ENCODE measurements around the gene SNCA.

The SNCA gene

DNA sequence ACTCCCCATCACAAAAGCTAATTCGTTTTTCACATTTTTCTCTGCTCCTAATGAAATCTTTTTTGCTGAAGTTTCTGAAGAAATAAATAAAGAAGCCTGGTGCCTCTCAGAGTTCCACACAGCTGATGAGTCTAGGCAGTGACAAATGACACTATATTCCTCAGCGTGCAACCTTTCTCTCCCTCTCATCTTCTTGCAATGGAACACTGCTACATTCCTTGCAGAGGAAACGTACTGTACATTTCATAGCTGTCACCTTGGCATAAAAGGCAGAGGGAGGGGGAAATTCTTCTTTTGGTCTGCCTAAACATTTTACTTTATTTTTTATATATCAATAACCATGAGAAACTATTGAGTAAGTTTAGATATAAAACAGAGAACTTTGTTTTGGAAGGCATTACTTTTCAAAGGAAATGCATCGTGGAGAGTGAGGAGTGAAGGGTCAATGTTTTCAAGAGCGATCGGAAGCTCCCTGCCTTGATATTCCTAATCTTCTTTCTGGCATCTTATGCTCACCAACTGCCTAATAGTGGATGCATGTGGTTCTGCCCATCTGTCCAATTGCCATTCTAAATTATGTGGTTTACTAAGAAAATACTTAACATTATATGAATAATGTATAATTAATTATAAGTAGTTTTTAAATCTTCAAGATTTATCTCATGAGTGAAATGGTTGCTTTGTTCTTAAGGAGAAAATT lies 29.4 kb downstream of the SNCA start:
- DNase-seq = no peak

DNA sequence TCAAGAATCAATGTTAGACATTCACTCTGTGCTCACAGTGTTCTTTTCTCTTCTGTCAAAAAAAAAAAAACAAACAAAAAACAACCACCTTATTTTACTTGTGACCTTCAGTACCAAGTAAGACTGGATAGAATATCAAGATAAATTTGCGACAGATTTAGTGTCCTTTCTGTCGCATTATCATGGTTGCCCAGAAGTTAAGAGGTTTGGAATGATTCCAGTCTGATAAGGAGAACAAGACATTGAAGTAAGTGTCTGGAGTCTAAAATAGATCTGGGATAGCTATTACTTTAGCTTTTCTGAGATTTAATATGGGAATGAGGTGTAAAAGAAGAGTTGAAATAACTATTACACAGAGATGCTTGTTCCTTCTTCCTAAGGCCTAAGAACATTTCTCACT lies 31.7 kb downstream of the SNCA start:
- no peak for DNase-seq

DNA sequence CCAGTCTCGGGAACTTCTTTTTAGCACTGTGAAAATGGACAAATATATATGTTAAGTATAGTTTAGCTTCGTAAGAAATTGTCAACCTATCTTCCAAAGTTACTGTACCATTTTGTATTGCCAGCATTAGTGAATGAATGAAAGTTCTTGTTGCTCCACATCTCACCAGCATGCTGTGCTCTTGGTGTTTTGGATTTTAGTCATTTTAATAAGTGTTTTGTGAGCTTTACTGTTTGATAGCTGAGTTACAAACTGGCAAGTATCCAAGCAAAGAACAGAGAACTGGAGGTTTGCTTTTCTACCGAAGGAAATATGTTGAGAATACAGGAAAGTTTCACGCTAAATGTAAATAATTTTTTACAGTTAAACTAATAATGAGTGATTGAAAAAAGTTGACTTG lies 33.0 kb downstream of the SNCA start:
- DNase-seq = no peak

- DNase-seq = no peak
Observed at GRCh38 chr4:89803036-89803435, 33.9 kb downstream of the SNCA start.

DNA sequence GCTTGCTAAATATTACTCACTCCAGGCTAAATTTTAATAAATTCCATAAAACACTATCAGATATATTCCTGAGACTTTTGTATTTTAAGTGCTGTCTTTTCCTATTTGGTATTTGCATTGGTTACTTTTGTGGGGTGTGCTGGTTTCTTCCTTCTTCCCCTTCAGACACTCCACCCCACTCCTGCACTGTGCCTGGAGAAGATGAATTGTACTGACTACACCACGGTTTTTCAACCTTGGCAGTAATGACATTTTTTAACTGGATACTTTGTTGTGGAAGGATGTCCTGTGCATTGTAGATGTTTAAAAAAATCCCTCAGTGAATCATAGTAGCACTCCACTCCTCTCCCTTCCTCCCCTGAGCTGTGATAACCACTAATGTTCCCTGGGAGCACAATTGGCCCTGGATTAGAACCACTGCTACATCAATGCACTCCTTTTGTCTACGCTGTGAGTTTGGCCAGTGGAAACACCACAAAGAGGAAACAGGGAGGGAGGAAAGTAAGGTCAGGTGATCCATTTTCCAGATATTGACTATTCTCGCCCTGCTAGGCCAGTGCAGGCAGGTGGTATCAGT lies 36.3 kb downstream of the SNCA start:
- DNase-seq = peak; percentile 45

DNA sequence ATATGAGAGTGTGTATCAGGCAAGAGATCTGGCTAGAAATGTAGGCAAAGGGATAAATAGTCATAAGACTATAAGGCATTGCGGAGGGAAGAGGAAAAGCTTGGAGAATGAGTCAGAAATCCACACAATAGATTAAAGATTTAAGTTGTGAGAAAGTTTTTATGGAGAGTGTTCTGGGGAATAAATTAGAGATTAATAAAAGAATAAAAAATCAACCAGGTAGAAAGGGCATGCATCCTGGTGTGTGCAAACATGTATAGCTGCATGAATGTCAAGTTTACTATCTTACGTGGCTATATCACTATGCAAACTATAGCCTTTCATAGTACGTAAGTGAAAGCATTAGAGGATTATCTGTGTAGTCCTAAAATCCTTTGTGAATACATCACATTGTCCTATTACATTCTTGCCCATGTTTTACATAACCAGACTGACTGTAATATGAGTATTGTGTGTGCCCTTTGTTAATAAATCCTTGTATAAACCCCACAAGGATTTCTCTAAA lies 36.9 kb downstream of the SNCA start:
- peak; percentile 27 for DNase-seq

DNA sequence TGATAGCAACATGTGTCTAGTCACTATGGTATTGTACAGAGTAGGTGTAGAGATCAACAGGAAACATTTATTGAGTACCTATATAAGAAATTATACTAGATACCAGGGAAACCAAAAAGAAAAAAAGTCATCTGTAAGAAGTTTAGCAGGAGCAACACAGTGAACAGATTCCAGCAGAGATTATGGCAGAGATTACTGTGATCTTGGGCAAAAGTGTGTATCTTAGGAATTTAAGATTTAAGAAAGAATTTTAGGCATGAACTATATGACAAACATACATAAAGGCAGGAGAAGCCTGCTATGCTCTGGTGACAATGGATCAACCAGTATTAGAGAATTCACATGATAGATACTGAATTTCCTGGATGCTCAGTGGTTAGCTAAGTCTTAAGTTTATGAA lies 37.9 kb downstream of the SNCA start:
- no peak for DNase-seq

GRCh38 chr4:89797117-89797516 lies 39.8 kb downstream of the SNCA start:
- DNase-seq = peak; percentile 81

DNA sequence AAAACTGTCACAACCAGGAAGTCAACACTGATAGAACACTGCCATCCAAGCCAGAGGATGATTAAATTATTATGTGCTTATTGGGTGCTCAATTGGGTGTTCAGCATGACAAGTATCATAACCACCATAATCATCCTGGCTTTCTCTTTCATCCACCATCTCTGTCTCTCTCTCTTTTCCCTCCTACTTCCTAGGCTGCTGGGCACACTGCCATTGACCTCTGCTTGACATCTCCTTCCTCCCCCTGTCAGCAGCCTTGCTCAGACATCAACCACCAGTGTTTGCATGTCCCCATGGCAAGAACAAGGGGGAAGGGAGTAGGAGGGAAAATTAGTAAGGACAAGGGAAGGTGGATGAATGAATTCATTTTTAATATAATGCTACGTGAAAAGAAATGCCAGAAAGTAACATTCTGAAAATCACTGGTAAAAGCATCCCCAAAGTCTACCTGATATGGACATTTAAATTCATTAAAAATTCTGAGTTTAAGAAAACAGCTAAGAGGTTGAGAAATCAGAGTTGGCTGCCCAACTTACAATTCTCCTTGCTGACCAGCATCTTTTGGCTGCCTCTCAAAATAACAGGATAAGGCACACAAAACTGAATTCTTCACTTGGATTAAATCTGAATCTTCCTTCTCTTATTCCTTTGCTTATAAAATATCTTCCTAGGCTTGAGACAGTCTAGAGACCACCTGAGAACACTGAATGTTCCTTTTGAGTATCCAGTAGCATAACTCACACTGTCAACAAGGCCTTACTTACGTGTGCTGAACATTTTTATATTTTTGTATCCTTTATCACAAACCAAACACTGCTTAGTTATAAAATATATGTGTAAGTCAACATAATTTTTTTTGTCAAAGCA lies 48.5 kb downstream of the SNCA start:
- DNase-seq = peak; percentile 21

DNA sequence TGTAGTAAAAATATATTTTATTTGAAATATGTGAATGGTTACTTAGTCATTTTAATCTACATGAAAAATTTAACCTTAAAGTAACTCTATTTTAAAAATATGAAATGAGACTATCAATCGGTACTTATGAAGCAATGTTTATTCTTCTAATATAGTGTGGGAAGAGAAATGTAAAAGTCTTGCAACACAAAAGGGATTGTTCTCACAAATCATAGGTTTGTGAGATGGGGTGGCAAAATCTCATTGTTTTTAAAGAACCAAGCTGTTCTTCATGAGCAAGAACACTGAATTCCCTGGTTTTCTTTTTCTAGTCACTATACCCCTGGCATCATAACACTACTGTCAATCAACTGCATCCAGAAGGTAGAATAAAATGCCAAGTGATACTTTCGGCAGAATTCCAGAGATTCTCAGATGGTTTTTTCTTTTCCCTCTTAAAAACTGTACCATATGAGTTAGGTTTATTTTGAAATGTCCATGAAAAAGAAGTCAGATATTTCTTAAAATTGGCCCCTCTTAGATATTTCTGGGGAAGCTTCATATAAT lies 52.2 kb downstream of the SNCA start:
- no peak for DNase-seq

DNA sequence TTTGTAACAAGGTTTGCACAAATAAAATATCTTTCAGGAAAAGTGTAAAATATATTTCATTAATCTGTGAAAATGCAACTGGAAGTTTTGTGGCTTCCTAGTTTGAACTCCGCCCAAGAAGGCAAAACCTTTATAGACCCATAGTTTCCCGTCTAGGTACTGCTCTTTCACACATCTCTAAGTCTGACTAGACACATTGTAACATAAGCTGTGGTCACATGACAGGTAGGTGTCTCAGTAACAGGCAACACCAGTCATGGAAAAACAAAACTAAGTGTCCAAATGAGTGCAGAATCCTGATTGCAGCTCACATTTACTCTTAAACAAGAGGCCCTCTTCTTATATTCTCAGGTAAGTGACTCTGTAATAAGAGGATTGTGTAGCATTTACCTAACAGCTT lies 55.6 kb downstream of the SNCA start:
- DNase-seq = no peak

- no peak for DNase-seq
Observed at GRCh38 chr4:89773805-89774204, 63.2 kb downstream of the SNCA start.

GRCh38 chr4:89769856-89770255 lies 67.1 kb downstream of the SNCA start:
- no peak for DNase-seq

- DNase-seq = no peak
Observed at GRCh38 chr4:89767924-89768323, 69.0 kb downstream of the SNCA start.

- DNase-seq = peak; percentile 60
Observed at GRCh38 chr4:89765966-89766365, 71.0 kb downstream of the SNCA start.

- no peak for DNase-seq
Observed at GRCh38 chr4:89765528-89765927, 71.4 kb downstream of the SNCA start.

GRCh38 chr4:89762311-89762710 lies 74.7 kb downstream of the SNCA start:
- no peak for DNase-seq

DNA sequence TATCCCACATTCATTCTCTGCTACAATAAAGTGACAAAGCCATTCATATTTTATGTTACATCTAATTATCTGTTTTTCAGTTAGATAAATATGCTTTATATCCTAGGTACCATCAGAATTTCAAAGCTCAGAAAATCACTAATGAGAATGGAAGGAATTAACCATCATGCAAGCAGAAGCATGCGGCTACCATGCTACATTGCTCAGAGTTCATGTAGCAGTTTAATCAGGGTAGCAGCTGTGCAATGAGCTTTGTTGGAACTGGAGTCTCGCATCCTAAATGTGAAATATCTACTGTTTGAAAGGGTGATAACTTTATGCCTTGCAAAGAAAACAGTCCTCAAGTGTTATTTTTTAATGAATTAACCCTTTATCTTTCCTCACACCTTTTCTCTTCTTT lies 77.5 kb downstream of the SNCA start:
- DNase-seq = no peak

DNA sequence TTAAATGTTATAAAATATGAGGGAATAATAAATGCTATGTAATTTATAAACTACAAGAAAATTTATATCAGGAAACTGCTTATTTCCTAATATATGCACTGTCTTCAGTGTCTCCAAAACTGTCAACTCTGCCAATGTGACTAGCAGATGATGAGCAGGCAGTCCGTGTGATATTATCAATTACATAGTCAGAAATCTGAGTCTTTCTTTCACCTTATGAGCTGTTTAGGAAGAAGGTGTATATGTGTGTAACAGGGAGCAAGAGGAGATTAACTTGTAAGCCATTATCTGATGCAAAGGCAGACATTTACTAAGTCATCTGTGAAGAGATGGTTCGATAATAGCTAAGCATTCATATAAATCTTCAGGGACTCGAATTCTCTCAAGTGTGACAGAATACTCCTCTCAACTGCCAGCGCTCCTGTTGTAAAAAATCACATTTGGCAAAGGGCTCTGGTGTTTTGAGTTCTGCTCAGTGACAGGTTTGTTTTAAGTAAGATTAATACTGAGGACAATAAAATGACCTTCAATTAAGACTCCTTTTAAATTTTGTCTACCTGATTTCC lies 79.7 kb downstream of the SNCA start:
- DNase-seq = no peak

- DNase-seq = peak; percentile 7
Observed at GRCh38 chr4:89755220-89755619, 81.7 kb downstream of the SNCA start.

- peak; percentile 40 for DNase-seq
Observed at GRCh38 chr4:89754531-89754930, 82.4 kb downstream of the SNCA start.

- DNase-seq = peak; percentile 99
Observed at GRCh38 chr4:89753601-89754066, 83.3 kb downstream of the SNCA start.
